Left lung (tissue), 10 donors: Measurements from ENCODE around the gene SLC6A8. TPM values are rescaled to one million over a fixed set of nuclear protein-coding genes. Genes with fewer than 3 reads are reported as not detected.

Experiments used
- ATAC-seq: fragments of 200-7000 bp; cut with Tn5 transposase; one replicate; pipeline ENCODE4 v1.9.1; 2020; ENCODE audit warnings: moderate library complexity
- DNase-seq, 4 donors: peaks; one replicate each; pipeline ENCODE4 v3.0.0-alpha.2; 2013 to 2020
- H3K27ac ChIP-seq, 2 donors: fragments of 200-600 bp; sonication (generic) in 1 of 2; one replicate each; pipeline versions ENCODE4 v1.5.0 to v1.8.0; 2020 to 2021
- H3K27me3 ChIP-seq, 2 donors: fragments of 200-600 bp; sonication (generic) in 1 of 2; one replicate each; pipeline versions ENCODE4 v1.5.0 to v1.8.0; 2020 to 2021
- H3K36me3 ChIP-seq, 2 donors: fragments of 200-600 bp; sonication (generic) in 1 of 2; one replicate each; pipeline versions ENCODE4 v1.5.0 to v1.8.0; 2020 to 2021
- H3K4me1 ChIP-seq, 2 donors: fragments of 200-600 bp; one replicate each; pipeline ENCODE4 v1.8.0; 2021
- H3K4me3 ChIP-seq, 2 donors: fragments of 200-600 bp; sonication (generic) in 1 of 2; one replicate each; pipeline versions ENCODE4 v1.5.0 to v1.8.0; 2020 to 2021; ENCODE audit warnings: mild to moderate bottlenecking in 1 of 2
- H3K9me3 ChIP-seq, 2 donors: fragments of 200-600 bp; sonication (generic) in 1 of 2; one replicate each; pipeline versions ENCODE4 v1.5.0 to v1.8.0; 2020 to 2021
- intact Hi-C, 2 donors: fragments of 100-400 bp; cut with DNase I; formaldehyde crosslinking; loops; one replicate each; pipeline versions ENCODE4 v1.11.2 to v1.14.2; 2022
- polyA plus RNA-seq, 6 donors: library from polyadenylated mRNA; unstranded; fragments of 120-200 nt; gene quantifications; one replicate each; pipeline ENCODE4 v1.2.1, GENCODE V29; 2013; ENCODE audit not compliant: insufficient read length in 6 of 6
- total RNA-seq, 2 donors: library from RNA; stranded (reverse); fragmentation: NEBNext Ultra II Directional; extraction: Animal tissue kit (Norgen Biotek cat#: 25700); gene quantifications; one replicate each; pipeline ENCODE4 v1.2.1, GENCODE V29; 2021
- TF ChIP-seq, protein P1 (sequence below), 2 donors: fragments of 200-600 bp; sonication (generic) in 1 of 2; IDR thresholded peaks; one replicate each; pipeline versions ENCODE4 v1.5.0 to v1.8.0; 2021; ENCODE audit warnings: antibody characterized with exemption in 2 of 2
- donor health status: DM: no; HTN: yes; CAD: no.
- donor health status: DM: no; HTN: no; CAD: no.

The SLC6A8 gene
- total and polyA plus RNA-seq, 8 donors = 6.8 to 12.1 (median 10.2) TPM

DNA sequence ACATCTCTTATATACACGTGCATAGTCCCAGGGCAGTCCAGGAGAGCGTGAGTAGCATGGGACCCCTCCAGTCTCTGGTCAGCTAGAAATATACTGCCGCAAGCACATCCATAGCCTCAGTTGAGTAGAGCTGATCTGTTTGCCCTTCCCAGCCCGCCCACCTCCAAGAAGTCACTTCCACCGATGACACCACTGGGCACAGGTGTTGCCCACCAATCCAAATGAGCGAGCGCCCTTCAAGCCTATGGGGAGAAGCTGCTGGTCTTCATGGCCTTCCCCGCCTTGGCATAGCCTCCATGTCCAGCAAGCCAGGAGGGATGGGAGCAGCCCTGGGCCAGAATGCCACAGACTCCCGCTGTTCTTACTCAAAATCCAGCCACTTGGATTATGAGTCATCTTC is 30.6 kb upstream of the SLC6A8 start:
- no peaks in the 10 kb centered on the region for H3K36me3 ChIP-seq
- TF ChIP-seq, protein P1, sequence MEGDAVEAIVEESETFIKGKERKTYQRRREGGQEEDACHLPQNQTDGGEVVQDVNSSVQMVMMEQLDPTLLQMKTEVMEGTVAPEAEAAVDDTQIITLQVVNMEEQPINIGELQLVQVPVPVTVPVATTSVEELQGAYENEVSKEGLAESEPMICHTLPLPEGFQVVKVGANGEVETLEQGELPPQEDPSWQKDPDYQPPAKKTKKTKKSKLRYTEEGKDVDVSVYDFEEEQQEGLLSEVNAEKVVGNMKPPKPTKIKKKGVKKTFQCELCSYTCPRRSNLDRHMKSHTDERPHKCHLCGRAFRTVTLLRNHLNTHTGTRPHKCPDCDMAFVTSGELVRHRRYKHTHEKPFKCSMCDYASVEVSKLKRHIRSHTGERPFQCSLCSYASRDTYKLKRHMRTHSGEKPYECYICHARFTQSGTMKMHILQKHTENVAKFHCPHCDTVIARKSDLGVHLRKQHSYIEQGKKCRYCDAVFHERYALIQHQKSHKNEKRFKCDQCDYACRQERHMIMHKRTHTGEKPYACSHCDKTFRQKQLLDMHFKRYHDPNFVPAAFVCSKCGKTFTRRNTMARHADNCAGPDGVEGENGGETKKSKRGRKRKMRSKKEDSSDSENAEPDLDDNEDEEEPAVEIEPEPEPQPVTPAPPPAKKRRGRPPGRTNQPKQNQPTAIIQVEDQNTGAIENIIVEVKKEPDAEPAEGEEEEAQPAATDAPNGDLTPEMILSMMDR (IDR thresholded peaks at IDR 0.05) = no peak
- H3K9me3 ChIP-seq = no peaks in the 10 kb centered on the region
- no peak for DNase-seq
- no peak overlapping the region for H3K4me3 ChIP-seq
- intact Hi-C loops = no loop called here
- no peak for ATAC-seq
- H3K27ac ChIP-seq = no peak overlapping the region
- peaks cover 18 to 19% of the 10 kb centered on the region in 2 donors for H3K27me3 ChIP-seq
- no peaks in the 10 kb centered on the region for H3K4me1 ChIP-seq

DNA sequence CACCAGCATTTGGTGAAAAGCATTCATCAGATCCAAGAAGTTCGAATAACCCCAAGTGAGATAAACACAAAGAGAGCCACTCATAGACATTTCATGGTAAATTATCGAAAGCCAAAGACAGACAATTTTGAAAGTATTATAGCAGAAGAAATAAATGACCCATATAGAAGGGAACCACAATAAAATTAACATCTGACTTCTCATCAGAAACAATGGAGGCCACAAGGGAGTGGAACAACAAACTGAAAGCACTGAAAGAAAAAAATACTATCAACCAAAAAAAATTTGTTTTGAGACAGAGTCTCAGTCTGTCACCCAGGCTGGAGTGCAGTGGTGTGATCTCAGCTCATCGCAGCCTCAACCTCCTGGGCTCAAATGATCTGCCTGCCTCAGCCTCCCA is 28.5 kb upstream of the SLC6A8 start:
- intact Hi-C loops = no loop called here
- no peaks in the 10 kb centered on the region for H3K36me3 ChIP-seq
- H3K27me3 ChIP-seq = peaks cover 24 to 37% of the 10 kb centered on the region in 2 donors
- H3K4me1 ChIP-seq = no peaks in the 10 kb centered on the region
- DNase-seq = no peak
- H3K9me3 ChIP-seq = no peaks in the 10 kb centered on the region
- H3K27ac ChIP-seq = no peak overlapping the region
- ATAC-seq = no peak
- H3K4me3 ChIP-seq = no peak overlapping the region
- TF ChIP-seq, protein P1 (IDR thresholded peaks at IDR 0.05) = no peak

DNA sequence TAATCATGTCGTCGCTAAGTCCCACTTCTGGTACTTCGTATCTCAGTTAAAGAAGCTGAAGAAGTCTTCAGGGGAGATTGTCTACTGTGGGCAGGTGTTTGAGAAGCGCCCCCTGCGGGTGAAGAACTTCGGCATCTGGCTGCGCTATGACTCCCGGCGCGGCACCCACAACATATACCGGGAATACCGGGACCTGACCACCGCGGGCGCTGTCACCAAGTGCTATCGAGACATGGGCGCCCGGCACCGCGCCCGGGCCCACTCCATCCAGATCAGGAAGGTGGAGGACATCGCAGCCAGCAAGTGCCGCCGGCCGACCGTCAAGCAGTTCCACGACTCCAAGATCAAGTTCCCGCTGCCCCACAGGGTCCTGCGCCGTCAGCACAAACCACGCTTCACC is 25.5 kb upstream of the SLC6A8 start:
- Histone ChIP-seq H3K27ac (no peak overlapping the region), H3K4me1 (no peaks in the 10 kb centered on the region), H3K36me3 (no peaks in the 10 kb centered on the region), H3K4me3 (no peak overlapping the region), H3K9me3 (no peaks in the 10 kb centered on the region), H3K27me3 (peaks cover 26 to 48% of the 10 kb centered on the region in 2 donors)
- intact Hi-C loops = loop anchor here in 1 of 2 donors (10.0 kb wide), 1 partner anchor 107 kb away; no protein-coding TSS in a partner anchor
- ATAC-seq = peak; percentile 27
- TF ChIP-seq, protein P1 (IDR thresholded peaks at IDR 0.05) = peak in 1 of 2 donors; percentile 33
- DNase-seq = peak in 2 of 4 donors; percentile 35 to 58

DNA sequence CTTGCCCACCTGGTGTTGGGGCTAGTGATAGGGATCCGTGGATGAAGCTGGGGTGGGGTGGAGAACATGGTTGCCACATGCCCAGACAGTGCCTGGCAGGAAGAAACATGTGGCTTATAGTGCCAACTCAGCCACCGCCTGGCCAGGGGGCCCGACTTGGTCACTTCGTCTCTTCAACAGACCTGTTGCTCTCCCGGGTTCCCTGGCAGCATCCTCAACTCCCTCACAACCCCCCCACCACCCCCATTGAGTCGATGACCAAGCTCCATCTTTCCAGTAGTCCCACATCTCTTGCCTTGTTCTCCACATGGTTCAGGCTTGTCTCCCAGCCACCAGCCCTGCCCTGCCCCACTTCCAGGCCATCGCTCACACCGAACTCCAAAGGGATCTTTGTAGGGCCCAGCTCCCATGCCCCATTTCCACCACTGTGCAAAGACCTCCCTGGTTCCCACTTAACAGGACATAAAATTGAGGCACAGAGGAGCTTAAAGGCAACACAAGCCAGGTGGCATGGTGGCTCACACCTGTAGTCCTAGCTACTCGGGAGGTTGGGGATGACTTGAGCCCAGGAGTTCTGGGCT is 21.9 kb upstream of the SLC6A8 start:
- no peak for DNase-seq
- intact Hi-C loops = loop anchor here in 1 of 2 donors (10.0 kb wide), 1 partner anchor 111 kb away; no protein-coding TSS in a partner anchor
- Histone ChIP-seq H3K36me3 (no peaks in the 10 kb centered on the region), H3K4me1 (no peaks in the 10 kb centered on the region), H3K9me3 (no peaks in the 10 kb centered on the region), H3K27ac (no peak overlapping the region), H3K27me3 (peaks cover 21 to 45% of the 10 kb centered on the region in 2 donors), H3K4me3 (no peak overlapping the region)
- TF ChIP-seq, protein P1 (IDR thresholded peaks at IDR 0.05) = no peak
- ATAC-seq = no peak

DNA sequence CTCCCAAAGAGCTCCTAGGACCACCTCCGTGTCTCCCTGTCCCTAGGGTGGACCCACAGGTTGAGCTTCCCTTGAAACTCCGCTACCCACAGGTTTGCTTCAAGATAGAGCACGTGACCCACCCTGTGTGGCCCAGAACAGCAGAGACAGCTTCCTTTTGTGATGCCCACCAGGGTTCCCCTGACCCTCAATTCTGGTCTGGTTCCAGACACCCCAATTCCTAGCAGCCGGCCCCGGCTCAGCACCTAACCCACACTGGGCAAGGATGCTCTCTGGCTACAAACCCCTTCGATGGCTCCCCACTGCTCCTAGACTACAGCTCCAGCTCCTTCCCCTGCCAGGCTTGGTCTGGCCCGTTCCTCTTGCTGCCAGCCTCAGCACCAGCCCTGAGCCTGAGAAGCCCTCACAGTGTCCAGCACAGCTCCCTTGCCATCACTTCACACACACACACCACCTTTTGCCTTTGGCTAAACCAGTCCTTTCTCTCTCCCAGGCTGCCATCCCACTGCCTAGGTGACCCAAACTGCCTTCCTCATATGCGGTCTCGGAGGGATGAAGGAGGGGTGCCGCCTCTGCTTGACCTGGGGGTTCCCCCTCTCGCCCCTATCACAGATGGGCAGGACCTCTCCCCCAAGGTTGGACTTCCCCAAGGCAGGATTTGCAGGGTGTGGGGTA is 20.3 kb upstream of the SLC6A8 start:
- intact Hi-C loops = loop anchor here in 1 of 2 donors (10.0 kb wide), 1 partner anchor 113 kb away; no protein-coding TSS in a partner anchor
- DNase-seq = no peak
- no peaks in the 10 kb centered on the region for H3K36me3 ChIP-seq
- TF ChIP-seq, protein P1 (IDR thresholded peaks at IDR 0.05) = no peak
- H3K4me1 ChIP-seq = no peaks in the 10 kb centered on the region
- ATAC-seq = no peak
- H3K9me3 ChIP-seq = no peaks in the 10 kb centered on the region
- H3K27ac ChIP-seq = no peak overlapping the region
- no peak overlapping the region for H3K4me3 ChIP-seq
- peaks cover 6 to 43% of the 10 kb centered on the region in 2 donors for H3K27me3 ChIP-seq
